HG03103 (cell line): ENCODE results near the gene RRAGC.
A peak's percentile ranks its signal among the peaks of the same experiment; 100 is the strongest.
"Not testable (repeated sequence)": the region's sequence is repeated elsewhere in the genome, so short reads cannot be mapped to it uniquely, and the experiment has no call there.

Source experiments
- ATAC-seq: cut with Tn5 transposase; IDR thresholded peaks from one replicate; pipeline ENCODE4 v1.9.1; 2021; ENCODE audit warnings: low read depth; ENCODE audit not compliant: unreplicated experiment

Gene RRAGC

DNA sequence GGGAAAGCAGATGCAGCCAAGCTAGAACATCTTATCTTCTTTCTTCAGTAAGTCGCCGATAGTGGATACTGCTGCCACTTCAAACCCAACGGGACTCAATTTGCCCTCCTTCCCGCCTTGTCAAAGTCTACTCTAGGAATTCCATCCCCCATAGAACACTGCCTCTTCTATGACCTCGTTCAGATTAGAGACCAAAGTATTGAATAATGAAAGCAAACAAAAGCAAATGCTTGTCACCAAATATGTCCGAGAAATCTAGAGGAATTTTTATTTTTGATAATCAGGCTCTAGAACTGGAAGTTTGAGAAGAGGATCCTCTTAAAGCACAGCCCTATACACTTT lies 853 bp upstream of the RRAGC start:
- ATAC-seq = no peak

- peak; percentile 28 for ATAC-seq
These were observed 575 bp downstream of the RRAGC start for GRCh38 chr1:38858833-38859560.

GRCh38 chr1:38852780-38853179 lies 6.8 kb downstream of the RRAGC start:
- no peak for ATAC-seq

GRCh38 chr1:38848071-38848470 lies 11.5 kb downstream of the RRAGC start:
- no peak for ATAC-seq

- ATAC-seq = no peak
These were observed 13.4 kb downstream of the RRAGC start for GRCh38 chr1:38846210-38846609.

- ATAC-seq = not testable (repeated sequence)
These were observed 14.5 kb downstream of the RRAGC start for GRCh38 chr1:38845088-38845487.

DNA sequence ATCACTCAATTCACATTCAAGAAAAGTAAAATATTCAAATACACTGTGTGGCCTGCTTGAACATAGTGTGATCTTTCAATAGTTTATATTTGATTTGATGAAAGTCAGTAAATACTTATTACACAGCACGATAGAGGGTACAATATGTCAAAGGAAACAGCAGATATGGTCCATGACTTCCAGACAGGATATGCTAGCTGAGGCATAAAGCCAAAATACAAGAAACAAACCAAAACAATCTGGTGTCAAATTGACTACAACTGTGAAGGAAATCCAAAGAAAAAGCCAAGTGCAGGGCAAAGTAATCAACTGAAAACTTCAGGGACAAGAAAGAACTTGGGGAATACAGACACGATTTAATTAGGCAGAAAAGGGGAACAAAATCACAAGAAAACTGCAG lies 19.3 kb downstream of the RRAGC start:
- ATAC-seq = no peak

DNA sequence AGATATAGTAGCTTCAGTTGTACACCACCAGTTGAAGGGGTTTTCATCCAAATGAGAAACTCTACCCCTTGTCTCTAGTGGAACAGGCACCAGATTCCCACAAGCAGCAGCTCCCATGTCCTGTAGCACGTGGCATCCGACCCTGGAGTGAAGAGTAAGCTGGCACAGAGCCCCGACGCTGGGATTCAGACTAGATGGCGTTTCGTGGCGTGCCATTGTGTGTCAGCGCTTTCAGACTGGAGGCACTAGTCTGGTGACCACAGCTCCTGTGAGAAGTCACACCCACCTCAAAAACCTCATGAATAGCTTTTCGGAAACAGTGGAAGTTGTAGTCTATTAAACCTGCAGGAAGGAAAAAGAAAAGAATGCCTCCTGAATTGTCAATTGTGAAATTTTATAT lies 20.2 kb downstream of the RRAGC start:
- no peak for ATAC-seq

- not testable (repeated sequence) for ATAC-seq
These were observed 23.3 kb downstream of the RRAGC start for GRCh38 chr1:38836316-38836715.

DNA sequence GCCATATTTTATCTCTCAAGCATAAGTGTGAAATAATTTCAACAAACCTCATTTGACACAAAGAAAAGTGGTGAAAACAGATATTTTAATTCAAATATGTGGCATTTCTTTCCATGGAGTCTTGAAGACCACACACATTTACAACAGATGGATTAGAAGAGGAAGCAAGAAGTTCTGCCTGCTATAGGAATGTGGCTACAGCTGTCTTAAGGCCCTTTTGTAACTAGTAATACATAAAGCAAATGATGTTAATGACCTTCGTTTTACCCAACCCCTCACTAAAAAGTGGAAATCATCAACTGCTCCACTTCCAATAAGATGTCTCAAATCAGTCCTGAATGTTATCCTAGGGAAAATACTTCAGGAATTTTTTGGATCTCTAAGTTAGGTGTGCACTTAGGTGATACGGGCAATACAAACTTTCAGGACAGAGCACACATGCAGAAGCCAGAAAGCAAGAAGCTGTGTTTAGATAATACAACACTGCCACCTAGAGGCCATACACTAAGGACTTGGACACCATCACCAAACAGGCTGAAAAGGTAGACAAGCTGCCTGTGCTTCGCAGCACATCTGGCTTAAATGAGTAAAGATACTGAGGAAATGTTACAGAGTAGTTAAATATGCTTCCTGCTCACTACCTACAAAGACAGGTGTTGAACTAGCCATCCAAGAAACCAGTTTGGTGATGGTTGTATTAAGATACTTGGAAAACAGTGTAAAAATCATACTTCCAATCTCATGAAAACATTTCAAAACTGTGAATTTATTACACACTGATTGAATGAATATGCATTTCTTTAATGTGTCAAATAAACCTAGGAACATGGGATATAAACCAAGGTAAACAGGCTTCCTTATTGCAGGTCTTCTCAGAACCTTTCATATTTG lies 24.4 kb downstream of the RRAGC start:
- no peak for ATAC-seq

GRCh38 chr1:38834221-38834782 lies 25.3 kb downstream of the RRAGC start:
- ATAC-seq = no peak

GRCh38 chr1:38833146-38833545 lies 26.4 kb downstream of the RRAGC start:
- no peak for ATAC-seq

DNA sequence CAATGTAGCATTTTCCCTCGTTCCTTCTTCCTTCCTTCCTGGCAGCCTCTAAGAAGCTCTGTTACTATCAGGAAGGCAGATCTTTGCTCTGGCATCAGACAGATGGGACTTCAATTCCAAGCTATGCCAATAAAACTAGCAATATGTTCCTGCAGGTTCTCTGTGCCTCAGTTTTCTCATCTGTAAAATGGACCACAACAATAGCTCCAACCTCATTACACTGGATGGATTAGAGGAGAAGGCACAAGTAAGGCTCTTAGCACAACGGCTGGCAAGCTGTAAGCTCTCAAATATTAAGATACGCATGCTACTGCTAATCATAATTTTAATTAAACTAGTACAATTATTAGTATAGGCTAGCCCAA lies 27.2 kb downstream of the RRAGC start:
- ATAC-seq = no peak

GRCh38 chr1:38831731-38832369 lies 27.7 kb downstream of the RRAGC start:
- ATAC-seq = no peak

GRCh38 chr1:38829368-38829767 lies 30.2 kb downstream of the RRAGC start:
- ATAC-seq = no peak

GRCh38 chr1:38827318-38827717 lies 32.3 kb downstream of the RRAGC start:
- no peak for ATAC-seq

GRCh38 chr1:38826886-38827285 lies 32.7 kb downstream of the RRAGC start:
- no peak for ATAC-seq

GRCh38 chr1:38826262-38826661 lies 33.3 kb downstream of the RRAGC start:
- no peak for ATAC-seq

GRCh38 chr1:38820860-38821259 lies 38.7 kb downstream of the RRAGC start:
- no peak for ATAC-seq

DNA sequence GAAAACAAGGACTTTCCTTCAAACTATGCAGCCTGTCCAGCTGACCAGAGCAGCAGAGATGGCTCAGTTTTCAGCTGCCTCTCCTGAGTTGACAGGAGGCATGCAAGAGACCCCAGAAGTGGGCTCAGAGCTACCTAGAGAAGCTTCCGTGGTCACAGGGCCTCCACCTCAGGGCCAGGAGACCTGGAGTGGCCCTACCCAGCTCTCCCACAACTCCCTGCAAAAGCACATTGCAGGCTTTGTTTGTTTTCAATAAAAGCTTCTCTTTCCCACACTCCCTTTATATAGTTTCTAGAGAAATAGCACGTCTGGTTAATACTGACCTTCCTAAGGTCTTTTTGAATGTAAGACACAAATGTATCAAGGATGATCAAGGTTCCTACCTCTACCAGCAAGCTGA lies 40.1 kb downstream of the RRAGC start:
- no peak for ATAC-seq

DNA sequence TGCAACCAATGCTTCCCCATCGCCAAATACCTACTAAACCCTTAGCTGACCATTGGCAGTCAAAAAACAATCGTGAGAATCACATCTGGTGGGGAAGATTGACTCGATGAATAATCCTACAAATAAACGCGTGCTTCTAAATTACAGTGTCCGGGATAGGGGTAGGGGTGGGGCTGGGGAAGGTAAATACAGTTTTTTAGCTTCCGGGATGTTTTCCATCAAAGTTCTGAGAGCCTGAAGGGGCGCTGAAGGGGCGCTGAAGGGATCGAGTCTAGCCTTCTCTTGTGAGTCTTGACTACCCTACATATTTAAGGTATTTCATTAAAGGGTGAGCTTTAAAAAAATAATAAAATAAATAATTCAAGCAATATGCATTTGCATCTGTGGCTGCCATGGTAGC lies 40.5 kb downstream of the RRAGC start:
- ATAC-seq = no peak
